Forelimb muscle (tissue), 1 donor: ENCODE results near the gene ARID5B. TPM values are rescaled to one million over a fixed set of nuclear protein-coding genes. Genes with fewer than 3 reads are reported as not detected.

Experiments
- DNase-seq: peaks from one replicate; pipeline ENCODE4 v3.0.0-alpha.2; 2013; ENCODE audit warnings: low read depth
- polyA plus RNA-seq: library from polyadenylated mRNA; unstranded; fragments of 120-200 nt; gene quantifications from one replicate; pipeline ENCODE4 v1.2.1, GENCODE V29; 2013; ENCODE audit not compliant: insufficient read length

ARID5B gene
- polyA plus RNA-seq, 1 donor = 19.0 TPM

GRCh38 chr10:61937631-61938351 lies 36.3 kb downstream of the ARID5B start:
- DNase-seq = no peak

GRCh38 chr10:61939902-61940301 lies 38.4 kb downstream of the ARID5B start:
- no peak for DNase-seq

GRCh38 chr10:61941202-61941681 lies 39.7 kb downstream of the ARID5B start:
- no peak for DNase-seq

GRCh38 chr10:61942604-61943461 lies 41.3 kb downstream of the ARID5B start:
- DNase-seq = no peak

GRCh38 chr10:61943674-61944378 lies 42.3 kb downstream of the ARID5B start:
- DNase-seq = no peak

- DNase-seq = no peak
These were observed 43.1 kb downstream of the ARID5B start for GRCh38 chr10:61944410-61945147.

- DNase-seq = no peak
These were observed 48.2 kb downstream of the ARID5B start for GRCh38 chr10:61949687-61950086.

- no peak for DNase-seq
These were observed 49.1 kb downstream of the ARID5B start for GRCh38 chr10:61950449-61951143.

- DNase-seq = no peak
These were observed 49.6 kb downstream of the ARID5B start for GRCh38 chr10:61951144-61951483.

GRCh38 chr10:61952028-61952674 lies 50.7 kb downstream of the ARID5B start:
- no peak for DNase-seq

- no peak for DNase-seq
These were observed 51.7 kb downstream of the ARID5B start for GRCh38 chr10:61953183-61953582.

- no peak for DNase-seq
These were observed 56.3 kb downstream of the ARID5B start for GRCh38 chr10:61957806-61958205.

- DNase-seq = no peak
These were observed 56.8 kb downstream of the ARID5B start for GRCh38 chr10:61958311-61958710.

- no peak for DNase-seq
These were observed 57.3 kb downstream of the ARID5B start for GRCh38 chr10:61958805-61959204.

GRCh38 chr10:61959814-61960213 lies 58.3 kb downstream of the ARID5B start:
- DNase-seq = no peak

GRCh38 chr10:61960396-61961120 lies 59.1 kb downstream of the ARID5B start:
- no peak for DNase-seq

GRCh38 chr10:61961278-61961677 lies 59.8 kb downstream of the ARID5B start:
- DNase-seq = no peak

GRCh38 chr10:61962971-61963370 lies 61.5 kb downstream of the ARID5B start:
- DNase-seq = no peak

GRCh38 chr10:61963669-61964058 lies 62.2 kb downstream of the ARID5B start:
- no peak for DNase-seq
